Keratinocyte (primary cell): Measurements from ENCODE around the gene EIF5AL1.
"Not testable (repeated sequence)": the region's sequence is repeated elsewhere in the genome, so short reads cannot be mapped to it uniquely, and the experiment has no call there.

Experiments
- EZH2 ChIP-seq: IDR thresholded peaks from one replicate; pipeline ENCODE4 v1.6.1; 2012; ENCODE audit warnings: inconsistent platforms, mild to moderate bottlenecking, low read length, moderate library complexity
- TF ChIP-seq, protein P1 (sequence below), 3 experiments: IDR thresholded peaks in 1 of 3; conservative IDR thresholded peaks in 1 of 3; optimal IDR thresholded peaks in 1 of 3; 2 replicates in 2 of 3; 3 replicates in 1 of 3; pipeline versions ENCODE3 to v1.5.1; 2011; ENCODE audit warnings: low read length in 3 of 3, mild to moderate bottlenecking in 3 of 3, moderate library complexity in 2 of 3, control low read depth in 1 of 3, inconsistent platforms in 1 of 3; ENCODE audit not compliant: insufficient read depth in 2 of 3; ENCODE audit errors: extremely low read depth in 1 of 3

DNA sequence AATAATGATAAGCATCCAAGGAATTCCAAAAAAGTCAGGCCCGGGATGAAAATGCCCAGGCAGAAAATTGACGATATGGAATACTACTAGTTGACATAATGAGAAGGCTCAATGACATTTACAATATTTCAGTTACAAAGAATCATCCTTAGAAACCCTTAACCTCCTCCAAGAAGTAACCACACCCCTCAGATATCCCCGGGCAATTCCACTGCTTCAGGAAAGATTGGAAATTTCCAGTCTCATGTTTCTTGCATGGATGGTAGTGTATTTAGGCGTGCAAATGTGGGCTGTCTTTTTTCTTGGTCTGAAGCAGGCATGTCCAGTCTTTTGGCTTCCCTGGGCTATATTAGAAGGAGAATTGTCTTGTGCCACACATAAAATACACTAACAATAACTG lies 5.2 kb downstream of the EIF5AL1 start:
- TF ChIP-seq, protein P1, sequence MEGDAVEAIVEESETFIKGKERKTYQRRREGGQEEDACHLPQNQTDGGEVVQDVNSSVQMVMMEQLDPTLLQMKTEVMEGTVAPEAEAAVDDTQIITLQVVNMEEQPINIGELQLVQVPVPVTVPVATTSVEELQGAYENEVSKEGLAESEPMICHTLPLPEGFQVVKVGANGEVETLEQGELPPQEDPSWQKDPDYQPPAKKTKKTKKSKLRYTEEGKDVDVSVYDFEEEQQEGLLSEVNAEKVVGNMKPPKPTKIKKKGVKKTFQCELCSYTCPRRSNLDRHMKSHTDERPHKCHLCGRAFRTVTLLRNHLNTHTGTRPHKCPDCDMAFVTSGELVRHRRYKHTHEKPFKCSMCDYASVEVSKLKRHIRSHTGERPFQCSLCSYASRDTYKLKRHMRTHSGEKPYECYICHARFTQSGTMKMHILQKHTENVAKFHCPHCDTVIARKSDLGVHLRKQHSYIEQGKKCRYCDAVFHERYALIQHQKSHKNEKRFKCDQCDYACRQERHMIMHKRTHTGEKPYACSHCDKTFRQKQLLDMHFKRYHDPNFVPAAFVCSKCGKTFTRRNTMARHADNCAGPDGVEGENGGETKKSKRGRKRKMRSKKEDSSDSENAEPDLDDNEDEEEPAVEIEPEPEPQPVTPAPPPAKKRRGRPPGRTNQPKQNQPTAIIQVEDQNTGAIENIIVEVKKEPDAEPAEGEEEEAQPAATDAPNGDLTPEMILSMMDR (optimal IDR thresholded peaks at IDR 0.05 in 1 of 3, IDR thresholded peaks at IDR 0.05 in 1 of 3, conservative IDR thresholded peaks at IDR 0.05 in 1 of 3; ENCODE audit: extremely low read depth in 1 of 3, insufficient read depth in 2 of 3, low read length in 3 of 3): not testable (repeated sequence)
- TF ChIP-seq EZH2: not testable (repeated sequence)
